HT1080 (cell line): ENCODE results near the gene NADSYN1. TPM values are rescaled to one million over a fixed set of nuclear protein-coding genes. Genes with fewer than 3 reads are reported as not detected.

Source experiments
- DNase-seq: peaks from one replicate; pipeline ENCODE4 v3.0.0-alpha.2; 2015; ENCODE audit warnings: low read depth
- total RNA-seq: library from RNA; depleted of rRNA; stranded (reverse); fragments of >200 nt; shearing (Covaris generic); gene quantifications from 2 replicates; pipeline ENCODE4 v1.2.3, GENCODE V29; 2014

The NADSYN1 gene
- total RNA-seq, 1 experiment from 2014 or later = 35.6 TPM

DNA sequence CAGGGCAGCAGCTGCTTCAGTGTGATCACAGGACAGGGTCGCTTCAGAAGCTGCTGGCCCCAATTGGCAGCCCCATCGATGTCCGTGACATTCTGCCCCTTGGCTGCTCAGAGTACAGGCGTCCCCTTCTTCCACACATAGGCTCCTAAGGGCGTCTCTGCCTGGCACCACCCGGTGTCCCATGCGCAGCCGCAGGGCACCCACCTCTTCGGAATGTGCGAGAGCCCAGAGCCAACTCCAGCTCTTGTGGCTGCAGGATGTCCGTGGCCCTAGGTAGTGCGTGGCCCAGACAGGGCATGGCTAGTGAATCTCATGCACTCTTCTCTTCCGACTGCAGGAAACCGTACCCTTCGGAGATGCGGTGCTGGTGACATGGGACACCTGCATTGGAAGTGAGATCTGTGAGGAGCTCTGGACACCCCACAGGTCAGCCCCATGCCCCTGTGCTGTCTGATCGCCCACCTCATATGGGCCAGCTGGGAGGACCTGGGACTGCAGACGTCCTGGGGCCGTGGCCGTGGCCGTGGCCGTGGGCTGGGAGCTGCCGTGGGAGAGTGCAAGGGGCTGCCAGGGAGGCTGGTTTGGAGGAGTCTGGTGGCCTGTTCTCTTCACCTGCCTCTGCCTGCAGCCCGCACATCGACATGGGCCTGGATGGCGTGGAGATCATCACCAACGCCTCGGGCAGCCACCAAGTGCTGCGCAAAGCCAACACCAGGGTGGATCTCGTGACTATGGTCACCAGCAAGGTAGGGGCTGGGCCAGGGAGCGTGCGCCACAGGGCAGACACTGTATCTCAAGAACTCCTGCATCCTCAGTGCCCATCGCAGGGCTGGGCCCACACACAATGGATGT is 20.2 kb downstream of the NADSYN1 start:
- DNase-seq = no peak

DNA sequence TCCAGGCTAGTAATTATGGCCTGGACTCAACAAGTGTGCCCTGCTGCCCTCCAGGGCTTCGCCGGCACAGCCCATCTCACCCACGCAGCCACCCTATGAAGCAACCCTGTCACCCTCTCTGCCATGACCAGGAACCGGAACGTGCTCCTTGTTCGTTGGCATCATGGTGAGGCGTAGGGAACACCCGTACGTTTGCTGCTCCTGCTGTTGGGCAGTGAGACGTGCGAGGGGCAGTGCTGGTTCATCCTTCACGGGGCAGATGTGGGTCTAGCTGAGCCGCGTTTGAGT is 20.7 kb downstream of the NADSYN1 start:
- DNase-seq = no peak

DNA sequence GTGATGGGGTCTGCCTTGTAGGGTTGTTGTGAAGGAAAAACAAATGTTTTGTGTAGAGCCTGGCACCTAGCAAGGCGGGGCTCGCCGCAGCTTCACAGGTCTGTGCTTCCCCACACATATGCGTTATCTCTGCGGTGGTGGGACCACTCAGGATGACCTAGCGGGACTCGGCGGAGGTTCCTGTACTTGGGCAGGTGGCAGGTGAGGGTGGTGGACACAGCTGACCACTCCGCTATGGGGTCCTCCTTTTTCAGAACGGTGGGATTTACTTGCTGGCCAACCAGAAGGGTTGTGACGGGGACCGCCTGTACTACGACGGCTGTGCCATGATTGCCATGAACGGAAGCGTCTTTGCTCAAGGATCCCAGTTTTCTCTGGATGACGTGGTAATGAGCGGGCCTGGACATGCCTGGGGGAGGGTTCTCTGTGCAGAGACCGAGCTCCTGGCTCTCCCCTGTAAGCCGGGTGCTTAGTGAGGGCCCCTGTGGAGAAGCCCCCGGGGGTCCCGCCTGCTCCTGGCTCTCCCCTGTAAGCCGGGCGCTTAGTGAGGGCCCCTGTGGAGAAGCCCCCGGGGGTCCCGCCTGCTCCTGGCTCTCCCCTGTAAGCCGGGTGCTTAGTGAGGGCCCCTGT is 21.3 kb downstream of the NADSYN1 start:
- DNase-seq = no peak

DNA sequence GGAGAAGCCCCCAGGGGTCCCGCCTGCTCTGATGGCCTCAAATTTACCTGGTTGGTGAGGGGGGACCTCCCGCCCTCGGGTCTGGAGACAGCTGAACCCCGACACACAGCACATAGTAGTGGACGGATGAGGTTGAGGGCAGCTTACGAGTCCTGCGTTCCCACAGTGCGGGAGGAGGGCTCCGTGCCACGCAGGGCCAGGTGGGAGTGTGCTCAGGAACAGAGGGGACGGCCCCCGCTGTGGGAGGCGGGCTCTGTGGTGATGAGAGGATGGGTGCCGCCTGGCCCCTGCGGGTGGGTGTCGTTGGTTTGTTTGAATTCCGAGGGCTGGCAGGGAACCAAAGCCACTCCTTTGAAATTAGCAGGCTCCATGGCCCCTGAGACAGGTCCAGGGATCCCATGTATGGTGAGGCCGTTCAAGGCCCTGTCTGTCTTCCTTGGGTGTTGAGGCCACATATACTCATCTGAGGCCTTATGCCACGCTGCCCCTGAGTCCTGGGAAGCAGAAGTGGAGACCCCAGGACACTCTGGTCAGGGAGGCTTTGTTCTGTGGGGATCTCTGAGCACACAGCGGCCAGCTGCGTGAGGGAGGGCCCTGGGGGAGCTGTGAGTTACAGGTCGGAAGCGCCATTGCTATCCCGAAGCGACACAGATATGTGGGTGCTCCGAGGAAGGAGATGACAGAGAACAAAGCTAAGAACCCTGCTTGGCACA is 21.9 kb downstream of the NADSYN1 start:
- no peak for DNase-seq

DNA sequence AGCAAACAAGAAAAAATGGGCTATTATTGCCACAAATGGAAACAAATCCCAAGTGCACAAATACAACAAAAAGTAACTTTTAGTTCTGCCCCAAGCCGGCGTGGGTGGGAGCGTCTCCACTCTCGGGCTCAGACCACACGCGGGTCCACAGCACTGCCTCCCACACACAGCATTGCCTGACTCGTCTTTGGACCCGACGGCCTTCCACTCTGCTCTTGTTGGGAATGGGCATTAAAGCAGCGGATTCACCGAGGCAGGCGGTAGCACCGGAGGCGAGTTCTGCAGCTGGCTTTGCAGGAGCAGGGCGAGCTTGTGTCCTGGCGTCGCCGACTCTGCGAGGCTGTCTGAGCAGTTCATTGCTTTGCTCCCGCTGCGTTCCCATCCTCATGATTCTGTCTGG is 23.0 kb downstream of the NADSYN1 start:
- DNase-seq = no peak

DNA sequence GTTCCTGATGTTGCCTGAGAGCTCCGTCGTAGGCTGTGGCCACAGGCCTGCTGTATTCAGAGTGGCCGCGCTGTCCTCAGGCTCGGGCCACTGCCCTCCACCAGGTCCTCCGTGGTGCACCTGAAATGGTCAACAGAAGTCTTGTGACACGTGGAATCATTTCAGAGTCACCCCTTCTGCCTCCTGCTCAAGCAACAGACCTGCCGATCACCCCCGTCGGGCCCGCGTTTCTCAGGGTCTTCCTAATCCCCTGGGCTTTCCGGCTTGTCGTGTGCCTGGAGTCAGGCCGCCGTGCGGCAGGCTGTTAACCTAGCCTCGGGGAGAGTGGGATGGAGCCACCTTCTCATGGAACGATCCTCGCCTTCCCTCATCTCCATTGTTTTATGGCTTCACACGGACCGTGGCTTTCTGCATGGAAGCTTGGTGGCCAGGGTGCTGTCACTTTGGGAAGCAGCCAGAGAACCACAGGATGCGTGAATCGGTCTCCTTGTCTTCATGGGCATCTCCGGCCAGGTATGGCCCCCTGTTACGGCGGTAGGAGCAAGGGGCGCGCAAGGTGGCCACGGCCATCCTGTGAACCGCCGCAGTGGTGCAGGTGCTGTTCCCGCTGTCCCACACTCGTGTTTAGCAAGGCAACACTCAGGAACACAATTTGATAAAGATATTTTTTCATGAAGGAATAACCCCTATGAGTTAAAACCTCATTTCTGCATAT is 24.1 kb downstream of the NADSYN1 start:
- no peak for DNase-seq

DNA sequence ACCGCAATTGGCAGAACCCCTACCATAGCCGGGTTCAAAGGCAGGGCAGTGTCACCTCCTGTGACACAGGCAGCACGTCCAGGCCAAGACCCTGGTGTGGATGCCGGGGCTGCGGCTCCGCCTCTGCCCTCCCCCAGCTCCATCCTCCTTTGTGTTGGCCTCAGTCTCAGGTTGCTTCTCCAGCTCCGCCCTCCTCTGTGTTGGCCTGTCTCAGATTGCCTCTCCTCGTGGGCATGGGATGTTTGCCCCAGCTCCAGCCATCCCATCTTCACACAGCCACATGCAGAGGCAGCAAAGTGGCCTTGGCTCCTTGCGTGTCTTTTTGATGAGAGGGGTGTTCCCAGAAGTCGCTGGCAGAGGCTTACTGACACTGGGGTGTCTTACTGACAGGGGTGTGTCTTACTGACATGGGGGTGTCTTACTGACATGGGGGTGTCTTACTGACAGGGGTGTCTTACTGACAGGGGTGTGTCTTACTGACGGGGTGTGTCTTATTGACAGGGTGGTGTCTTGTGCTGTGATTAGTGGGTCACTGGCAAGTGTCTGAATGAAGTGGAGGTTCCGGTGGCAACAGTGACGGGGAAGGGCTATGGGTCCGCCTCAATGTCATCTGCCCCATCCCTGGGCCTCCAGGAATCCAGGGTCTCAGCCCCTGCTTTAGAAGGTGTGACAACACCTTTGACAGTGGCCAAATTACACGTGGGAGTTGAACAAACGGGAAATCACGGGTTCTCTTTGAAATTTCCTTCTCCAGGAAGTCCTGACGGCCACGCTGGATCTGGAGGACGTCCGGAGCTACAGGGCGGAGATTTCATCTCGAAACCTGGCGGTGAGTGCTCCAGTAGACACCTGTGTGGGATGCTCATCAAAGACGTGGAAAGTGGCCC is 24.9 kb downstream of the NADSYN1 start:
- no peak for DNase-seq

DNA sequence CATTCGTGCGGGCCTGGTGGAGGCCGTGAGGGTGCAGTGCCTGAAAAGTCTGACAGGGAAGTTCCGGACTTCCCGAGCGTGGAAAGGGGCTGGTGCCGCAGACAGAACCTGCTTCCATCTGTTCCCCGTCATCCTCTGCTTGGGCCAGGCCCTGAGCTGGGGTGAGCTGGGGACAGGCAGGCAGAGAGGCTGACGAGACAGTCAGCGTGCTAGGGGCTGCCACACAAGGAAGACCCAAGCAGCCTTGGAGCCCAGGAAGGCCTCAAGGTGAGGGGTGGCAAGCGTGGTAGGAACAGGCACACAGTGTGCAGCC is 25.5 kb downstream of the NADSYN1 start:
- no peak for DNase-seq

DNA sequence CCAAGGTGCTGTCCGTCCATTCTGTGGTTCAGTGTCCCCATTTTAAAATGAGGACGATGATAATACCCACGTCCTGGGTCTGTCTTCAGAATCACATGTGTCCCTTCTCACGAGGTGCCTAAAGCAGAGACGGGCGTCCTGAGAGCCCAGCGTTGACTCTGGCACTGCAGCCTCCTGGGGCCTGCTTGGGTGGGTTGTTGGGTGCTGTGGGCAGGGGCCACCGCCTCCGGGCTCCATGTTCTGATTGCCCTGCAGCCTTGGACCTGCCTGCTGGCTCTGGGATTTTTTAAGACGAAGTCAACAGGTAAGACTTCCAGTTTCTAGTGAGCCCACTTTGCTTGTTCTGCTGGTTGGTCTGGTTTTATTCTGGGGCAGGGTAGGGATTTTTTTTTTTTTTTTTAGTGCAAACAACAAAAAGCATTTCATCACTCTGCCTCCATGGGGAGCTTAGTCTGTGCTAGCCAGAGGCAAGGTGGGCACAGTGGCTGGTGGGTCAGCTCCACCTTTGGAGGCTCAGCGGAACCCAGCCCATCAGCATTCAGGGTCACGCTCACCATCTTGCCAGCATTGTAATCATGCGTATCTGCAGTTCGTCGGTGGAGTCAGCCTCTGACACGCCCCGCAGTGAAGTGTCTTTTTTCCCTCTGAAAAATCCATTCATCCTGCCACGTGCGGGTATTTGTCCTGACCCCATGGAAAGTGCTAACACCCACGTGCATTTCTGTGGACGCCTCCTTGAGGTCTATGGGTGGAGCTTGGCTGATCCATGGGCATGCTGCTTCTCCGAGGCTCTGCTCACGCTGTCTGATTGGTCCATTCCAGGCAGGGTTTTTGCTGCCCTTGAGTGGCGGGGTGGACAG is 28.3 kb downstream of the NADSYN1 start:
- DNase-seq = no peak

DNA sequence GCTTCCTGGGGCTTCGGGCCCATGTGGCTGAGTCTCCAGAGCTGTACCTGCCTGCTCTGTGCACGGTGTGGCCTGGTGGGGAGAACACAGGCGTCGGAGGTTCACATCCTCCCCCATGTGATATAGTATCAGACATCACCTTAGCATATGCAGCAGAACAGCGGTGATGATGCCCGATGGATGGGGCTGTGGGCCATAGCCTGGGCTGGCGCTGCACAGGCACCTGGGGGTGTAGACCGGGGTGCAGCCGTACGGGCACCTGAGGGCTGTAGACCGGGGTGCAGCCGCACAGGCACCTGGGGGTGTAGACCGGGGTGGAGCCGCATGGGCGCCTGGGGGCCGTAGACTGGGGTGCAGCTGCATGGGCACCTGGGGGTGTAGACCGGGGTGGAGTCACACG is 29.2 kb downstream of the NADSYN1 start:
- no peak for DNase-seq

DNA sequence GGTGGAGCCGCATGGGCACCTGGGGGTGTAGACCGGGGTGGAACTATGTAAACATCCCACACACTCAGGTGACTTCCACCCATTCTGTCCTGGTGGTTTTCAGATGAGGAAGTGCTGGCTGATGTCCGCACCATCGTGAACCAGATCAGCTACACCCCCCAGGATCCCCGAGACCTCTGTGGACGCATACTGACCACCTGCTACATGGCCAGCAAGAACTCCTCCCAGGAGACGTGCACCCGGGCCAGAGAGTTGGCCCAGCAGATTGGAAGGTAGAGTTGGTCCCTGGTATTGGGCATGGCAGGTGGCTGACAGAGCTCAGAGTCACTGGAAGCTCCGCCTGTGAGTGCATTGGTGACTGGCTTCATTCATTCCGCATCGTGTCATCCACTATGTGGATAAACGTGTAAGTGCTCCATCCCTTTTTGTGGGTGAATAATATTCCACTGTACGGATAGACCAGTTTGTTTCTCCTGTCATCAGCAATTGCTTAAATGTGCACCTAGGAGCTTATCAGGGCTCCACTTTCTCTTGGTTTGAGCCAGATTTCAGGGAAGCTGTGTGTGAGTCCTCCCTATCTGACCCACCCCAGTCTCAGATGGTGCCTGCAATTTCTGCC is 29.9 kb downstream of the NADSYN1 start:
- no peak for DNase-seq

DNA sequence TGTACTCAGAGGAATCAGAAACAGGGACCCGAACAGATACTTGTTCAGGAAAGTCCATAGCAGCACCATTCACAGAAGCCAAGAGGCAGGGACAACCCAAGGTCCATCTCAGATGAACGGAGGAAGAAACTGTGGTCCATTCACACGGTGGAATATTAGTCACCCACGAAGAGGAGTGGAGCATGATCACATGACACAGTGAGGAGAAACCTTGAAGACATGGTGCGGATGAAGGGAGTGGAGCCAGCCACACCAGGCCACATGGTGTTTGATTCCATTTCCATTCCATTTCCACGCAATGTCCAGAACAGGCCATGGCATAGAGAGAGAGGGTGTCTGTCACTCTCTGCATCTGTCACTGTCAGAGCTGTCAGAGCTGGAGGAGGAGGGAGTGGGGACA is 30.7 kb downstream of the NADSYN1 start:
- DNase-seq = no peak

DNA sequence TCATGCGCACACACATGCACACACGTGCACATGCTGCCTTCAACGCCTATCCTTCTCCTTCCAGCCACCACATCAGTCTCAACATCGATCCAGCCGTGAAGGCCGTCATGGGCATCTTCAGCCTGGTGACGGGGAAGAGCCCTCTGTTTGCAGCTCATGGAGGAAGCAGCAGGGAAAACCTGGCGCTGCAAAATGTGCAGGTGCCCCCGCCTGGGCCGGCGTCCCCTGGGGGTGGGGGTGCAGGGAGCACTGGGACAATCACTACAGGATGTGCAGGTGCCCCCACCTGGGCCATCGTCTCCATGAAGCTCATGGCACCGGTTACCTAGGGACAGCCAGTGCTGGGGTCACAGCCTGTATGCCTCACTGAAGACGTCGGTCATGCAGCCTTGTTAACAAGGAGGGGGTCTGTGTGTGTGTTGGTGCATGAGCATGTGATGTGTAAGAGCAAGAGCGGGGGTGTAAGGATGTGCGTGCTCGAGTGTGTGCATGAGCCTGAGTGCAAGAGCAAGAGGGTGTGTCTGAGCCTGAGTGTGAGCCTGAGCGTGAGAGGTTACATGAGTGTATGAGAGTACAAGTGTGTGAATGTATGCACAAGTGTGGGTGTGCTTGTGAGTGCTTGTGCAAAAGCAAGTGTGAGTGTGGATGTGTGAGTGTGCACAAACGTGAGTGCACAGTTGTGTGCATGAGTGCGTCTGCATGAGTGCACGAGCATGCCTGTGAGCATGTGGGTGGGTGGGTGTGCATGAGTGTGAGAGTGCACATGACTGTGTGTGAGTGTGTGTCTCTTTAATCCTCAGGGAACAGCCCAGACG is 31.5 kb downstream of the NADSYN1 start:
- no peak for DNase-seq

DNA sequence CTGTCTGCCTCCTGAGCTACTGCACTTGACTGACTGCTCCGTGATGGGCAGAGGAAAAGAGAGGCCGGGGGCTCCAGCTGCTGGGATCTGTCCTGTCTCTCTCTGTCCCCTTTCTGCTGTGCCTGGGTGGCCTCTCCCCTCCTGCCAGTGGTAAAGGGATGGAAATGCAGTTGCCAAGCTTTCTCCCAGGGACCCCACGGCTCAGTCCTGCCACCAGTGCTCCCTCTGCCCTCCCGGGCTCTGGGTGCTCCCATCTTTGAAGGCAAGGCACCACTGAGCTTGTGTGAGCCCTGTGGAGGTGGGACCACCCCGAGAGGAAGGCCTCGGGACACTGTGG is 32.0 kb downstream of the NADSYN1 start:
- DNase-seq = no peak

DNA sequence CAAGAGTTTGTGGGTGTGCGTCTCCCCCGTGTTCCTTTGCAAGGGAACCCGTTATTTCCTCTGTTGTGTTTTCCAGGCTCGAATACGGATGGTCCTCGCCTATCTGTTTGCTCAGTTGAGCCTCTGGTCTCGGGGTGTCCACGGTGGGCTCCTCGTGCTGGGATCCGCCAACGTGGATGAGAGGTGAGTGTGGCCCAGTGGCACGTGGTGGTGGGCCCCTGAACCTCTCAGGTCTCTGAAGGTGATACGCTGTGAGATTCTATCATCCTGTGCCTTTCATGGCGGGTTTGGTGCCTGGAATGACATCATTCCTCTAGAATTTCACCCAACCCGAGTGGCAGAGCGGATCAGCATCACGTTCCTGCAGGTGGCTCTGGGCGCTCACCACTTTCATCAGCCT is 32.5 kb downstream of the NADSYN1 start:
- DNase-seq = no peak

DNA sequence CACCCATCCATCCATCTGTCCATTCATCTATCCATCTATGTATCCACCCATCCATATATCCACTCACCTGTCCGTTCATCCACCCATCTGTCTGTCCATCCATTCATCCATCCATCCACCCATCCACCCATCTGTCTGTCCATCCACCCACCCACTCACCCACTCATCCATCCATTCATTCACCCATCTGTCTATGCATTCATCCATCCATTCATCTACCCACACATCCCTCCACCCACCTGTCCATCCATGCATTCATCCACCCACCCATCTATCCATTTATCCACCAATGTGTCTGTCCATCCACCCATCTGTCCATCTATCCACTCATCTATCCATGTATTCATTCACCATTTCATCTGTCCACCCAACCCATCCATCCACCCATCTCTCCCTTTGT is 33.3 kb downstream of the NADSYN1 start:
- no peak for DNase-seq

DNA sequence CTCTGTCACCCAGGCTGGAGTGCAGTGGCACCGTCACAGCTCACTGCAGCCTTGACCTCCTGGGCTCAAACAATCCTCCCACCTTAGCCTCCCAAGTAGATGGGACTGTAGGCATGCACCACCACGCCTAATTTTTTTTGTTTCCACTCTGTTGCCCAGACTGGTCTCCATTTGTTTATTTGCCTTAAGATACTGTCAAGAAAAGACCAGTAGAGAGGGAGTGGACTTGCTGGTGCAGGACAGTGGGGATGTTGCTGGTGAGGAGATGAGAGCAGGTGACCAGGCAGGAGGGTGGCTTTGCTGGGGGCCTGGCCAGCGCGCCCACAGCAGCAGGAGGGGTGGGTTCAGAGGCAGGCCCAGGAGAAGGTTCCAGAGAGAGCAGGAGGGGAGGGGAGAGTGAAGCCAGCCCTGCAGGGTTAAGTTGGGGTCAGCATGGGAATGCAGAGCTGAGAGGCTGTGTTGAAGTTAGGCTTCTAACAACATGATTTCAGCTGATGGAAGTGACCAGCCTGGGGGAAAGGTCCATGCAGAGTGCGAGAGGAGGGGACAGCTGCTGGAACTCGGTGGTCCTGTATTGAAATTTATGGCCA is 35.8 kb downstream of the NADSYN1 start:
- no peak for DNase-seq

DNA sequence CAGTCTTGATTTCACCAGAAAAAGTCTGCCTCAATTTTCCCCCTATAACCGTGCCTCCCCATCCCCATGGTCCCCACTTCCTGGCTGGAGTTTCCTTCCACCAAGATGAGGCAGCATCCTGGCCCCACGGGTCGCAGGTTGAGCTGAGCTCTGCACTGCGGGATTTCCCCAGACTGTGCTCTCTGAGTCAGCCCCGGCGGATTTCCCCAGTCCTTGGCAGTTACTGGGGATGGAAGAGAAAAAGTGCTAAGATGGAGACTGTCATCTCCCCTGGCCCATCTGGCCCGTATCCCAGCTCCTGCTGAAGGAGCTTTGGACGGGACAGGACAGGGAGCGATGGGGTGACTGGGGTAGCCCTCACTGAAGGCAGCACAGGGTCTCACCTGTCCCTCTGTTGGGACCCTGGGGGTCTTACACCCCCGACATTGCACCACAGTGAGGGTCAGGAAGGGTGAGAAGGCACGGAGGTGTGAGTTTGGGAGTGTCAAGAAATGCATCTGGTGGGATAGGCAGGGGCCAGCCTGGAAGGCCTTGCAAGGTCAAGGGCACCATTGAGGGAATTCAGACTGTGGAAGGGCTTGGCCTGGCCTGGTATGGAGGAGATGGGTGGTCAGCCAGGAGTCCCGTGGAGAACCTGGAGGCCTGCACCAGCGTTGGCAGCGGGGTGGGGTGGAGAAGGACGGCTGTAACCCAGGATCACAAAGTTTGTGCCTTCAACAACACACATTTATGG is 36.5 kb downstream of the NADSYN1 start:
- peak; percentile 54 for DNase-seq
